OCI-M2 (cell line): Measurements from ENCODE around the gene UBE4A.

ENCODE experiments used
- DNase-seq: peaks from one replicate; lab custom pipeline; 2025; ENCODE audit not compliant: unreplicated experiment; lab: John Stamatoyannopoulos, UW

Gene UBE4A

GRCh38 chr11:118341261-118341660, 18.1 kb upstream of the UBE4A start:
- no peak for DNase-seq

DNA sequence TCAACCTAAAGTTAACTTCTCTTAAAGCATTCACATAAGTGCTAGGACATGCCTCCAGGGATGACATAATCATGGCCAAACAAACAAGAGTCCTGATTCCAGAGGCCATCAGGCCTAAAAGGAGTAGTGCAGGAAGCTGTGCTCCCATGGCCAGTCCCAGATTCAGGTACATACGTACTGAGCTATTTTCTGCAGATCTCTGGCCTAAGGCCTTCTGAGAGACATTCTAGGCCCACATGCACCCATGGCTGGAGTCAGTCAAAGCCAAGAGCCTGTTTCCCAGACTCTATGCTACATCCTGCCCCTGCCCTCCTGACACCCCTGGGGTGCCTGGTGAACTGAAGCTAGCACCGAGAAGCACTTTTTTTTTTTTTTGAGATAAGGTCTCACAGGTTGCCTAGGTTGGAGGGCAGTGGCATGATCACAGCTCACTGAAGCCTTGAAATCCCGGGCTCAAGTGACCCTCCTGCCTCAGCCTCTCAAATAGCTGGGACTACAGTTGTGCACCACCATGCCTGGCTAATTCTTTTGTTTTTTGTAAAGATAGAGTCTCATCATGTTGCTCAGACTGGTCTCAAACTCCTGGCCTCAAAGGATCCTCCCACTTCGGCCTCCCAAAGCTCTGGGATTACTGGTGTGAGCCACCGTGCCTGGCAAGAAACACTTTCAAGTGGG, 17.4 kb upstream of the UBE4A start:
- DNase-seq = no peak

DNA sequence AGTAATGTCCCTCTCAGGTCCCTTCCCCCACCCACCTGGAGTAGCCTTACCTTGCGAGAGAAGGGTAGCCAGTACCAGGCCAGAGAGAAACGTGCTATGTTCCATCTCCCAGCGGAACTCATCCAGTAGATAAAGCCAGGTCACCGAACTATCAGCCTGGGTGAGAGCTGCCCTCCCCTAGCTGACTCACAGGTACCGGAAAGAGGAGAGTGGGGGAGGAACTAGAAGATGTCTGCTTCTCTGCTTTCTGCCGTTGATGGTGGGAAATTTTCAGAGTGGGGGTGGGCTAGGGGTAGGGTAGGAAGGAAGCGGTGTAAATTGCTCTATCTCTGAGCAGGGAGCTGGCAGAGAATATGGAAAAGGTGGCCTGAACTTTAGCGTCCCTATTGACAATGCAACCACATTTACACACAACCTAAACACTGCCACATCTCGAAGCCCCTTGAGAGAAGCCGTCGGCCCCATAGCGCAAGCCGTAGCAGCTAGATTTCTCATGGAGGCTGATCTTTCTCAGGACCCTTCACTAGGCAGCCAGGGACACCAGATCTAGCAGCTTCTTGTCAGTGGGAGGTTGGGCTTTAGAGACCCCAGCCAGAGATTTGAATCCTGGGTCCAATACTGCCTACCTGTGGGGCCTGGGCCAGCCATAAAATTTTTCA, 16.8 kb upstream of the UBE4A start, which contains the start of gene CD3D:
Gene CD3D (minus strand): TSS at position 203 of the 659 bp plus-strand sequence. CDS start 98 bp downstream, at position 105.
- DNase-seq = no peak

- DNase-seq = no peak
Measured at GRCh38 chr11:118343248-118343647, 16.2 kb upstream of the UBE4A start.

GRCh38 chr11:118343981-118344515, 15.4 kb upstream of the UBE4A start, which contains the start of gene CD3G:
CD3G (plus strand) TSS chr11:118344344; CDS start chr11:118344424, 80 bp downstream.
- no peak for DNase-seq

DNA sequence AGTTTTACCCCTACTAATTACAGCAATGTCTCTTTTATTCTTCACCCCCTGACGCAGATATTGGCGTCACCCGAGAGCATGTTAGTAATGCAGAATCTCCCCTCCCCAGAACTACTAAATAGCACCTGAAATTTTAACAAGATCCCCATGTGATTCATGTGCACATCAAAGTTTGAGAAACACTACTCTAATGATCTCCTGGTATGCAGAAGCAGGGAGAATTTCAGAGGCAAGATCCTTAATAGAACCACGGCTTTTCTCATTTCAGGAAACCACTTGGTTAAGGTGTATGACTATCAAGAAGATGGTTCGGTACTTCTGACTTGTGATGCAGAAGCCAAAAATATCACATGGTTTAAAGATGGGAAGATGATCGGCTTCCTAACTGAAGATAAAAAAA, 9.9 kb upstream of the UBE4A start:
- DNase-seq = no peak

DNA sequence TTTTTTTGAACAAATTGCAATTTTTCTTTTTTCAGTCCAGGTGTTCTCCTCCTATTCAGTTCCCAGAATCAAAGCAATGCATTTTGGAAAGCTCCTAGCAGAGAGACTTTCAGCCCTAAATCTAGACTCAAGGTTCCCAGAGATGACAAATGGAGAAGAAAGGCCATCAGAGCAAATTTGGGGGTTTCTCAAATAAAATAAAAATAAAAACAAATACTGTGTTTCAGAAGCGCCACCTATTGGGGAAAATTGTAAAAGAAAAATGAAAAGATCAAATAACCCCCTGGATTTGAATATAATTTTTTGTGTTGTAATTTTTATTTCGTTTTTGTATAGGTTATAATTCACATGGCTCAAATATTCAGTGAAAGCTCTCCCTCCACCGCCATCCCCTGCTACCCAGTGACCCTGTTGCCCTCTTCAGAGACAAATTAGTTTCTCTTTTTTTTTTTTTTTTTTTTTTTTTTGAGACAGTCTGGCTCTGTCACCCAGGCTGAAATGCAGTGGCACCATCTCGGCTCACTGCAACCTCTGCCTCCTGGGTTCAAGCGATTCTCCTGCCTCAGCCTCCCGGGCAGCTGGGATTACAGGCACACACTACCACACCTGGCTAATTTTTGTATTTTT, 6.2 kb upstream of the UBE4A start:
- no peak for DNase-seq

- DNase-seq = no peak
Measured at GRCh38 chr11:118358071-118358470, 1.3 kb upstream of the UBE4A start.

DNA sequence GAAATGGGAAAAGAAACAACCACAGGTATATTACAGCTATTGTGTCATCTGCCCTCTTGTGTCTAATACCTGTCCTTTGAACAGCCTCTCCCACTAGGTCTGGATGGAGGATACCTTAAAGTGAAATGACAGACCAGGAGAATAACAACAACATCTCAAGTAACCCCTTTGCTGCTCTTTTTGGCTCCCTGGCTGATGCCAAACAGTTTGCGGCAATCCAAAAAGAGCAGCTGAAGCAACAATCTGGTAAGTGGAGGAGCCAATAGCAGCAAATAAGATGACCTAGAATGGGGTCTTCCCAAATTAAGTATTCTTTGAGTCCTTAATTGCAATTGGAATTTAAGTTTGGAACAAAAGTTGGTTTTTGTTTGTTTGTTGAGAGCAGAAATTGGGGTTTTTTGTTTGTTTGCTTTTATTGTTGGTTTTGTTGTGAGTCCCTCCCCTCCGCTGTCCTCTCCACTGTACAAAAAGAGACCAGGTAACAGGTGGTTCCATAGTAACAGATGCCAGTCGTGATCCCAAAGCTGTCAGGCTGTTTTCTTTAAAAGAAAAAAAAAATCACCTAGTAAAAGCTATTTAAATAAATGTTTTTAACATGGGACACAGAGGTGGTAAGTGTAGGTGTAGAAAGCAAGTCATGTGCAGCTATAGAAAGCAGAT, 5.7 kb downstream of the UBE4A start:
- no peak for DNase-seq

GRCh38 chr11:118366287-118366686, 6.9 kb downstream of the UBE4A start:
- no peak for DNase-seq

DNA sequence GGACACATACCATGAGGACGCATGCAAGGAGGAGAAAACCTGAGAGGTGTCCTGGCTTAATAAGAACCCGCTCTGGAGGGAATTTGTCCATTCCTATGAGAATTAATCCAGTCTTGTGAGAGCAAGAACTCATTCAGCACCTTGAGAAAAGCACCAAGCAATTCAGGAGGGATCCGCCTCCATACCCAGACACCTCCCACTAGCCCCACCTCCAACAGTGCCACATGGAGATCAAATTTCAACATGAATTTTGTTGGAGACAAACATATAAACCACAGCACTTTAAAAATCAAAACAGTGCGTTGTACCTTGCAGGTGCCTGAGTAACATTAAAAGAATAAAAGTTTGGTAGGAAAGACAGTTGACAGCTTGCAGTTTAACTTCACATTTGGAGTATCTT, 11.4 kb downstream of the UBE4A start:
- DNase-seq = no peak

DNA sequence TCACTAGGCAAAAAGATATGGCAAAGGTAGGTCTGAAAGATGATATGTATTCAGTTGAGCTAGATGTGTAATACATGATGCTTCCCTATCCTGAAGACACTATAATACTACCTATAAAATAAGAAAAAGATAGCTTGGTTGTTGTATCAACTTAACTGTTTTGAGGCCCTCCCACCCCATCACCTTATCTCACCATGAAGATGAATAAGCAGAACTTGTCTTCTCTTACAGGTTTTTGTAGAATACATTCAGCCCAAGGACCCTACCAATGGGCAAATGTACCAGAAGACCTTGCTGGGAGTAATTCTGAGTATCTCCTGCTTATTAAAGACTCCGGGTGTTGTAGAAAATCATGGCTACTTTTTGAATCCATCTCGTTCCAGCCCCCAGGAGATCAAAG, 13.9 kb downstream of the UBE4A start:
- DNase-seq = no peak

- DNase-seq = no peak
Measured at GRCh38 chr11:118373871-118374270, 14.5 kb downstream of the UBE4A start.

DNA sequence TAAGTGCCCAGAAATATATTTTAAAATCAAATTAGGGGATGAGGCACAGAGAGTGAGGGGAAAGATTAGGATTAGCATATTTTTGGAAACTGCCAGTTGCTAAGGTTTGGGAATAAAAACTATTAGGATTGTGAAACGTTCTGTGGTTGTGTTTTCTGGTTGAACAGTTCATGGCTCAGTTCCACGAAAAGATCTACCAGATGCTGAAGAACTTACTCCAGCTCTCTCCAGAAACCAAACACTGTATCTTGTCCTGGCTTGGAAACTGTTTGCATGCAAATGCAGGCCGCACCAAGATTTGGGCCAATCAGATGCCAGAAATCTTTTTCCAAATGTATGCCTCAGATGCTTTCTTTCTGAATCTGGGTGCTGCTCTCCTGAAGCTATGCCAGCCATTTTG, 15.3 kb downstream of the UBE4A start:
- no peak for DNase-seq

GRCh38 chr11:118375978-118376377, 16.6 kb downstream of the UBE4A start:
- no peak for DNase-seq

- no peak for DNase-seq
Measured at GRCh38 chr11:118379497-118379896, 20.1 kb downstream of the UBE4A start.

GRCh38 chr11:118380571-118380970, 21.2 kb downstream of the UBE4A start:
- DNase-seq = no peak

DNA sequence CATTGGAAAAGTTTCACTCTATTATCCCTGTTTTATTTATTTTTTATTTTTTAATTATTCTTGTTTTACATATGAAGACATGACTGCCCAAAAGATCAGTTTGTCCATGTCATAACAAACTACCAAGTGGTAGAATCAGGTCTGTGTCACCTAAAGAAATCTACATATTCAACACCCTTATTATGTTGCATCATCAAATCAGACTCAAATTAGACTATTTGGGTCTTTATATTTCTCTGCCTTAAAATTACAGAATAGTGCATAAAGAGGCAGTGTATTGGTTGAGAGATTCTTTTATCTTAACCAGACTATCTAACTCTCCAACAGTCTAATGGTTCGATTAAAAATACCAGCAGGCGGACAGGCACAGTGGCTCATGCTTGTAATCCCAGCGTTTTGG, 23.6 kb downstream of the UBE4A start:
- DNase-seq = no peak

DNA sequence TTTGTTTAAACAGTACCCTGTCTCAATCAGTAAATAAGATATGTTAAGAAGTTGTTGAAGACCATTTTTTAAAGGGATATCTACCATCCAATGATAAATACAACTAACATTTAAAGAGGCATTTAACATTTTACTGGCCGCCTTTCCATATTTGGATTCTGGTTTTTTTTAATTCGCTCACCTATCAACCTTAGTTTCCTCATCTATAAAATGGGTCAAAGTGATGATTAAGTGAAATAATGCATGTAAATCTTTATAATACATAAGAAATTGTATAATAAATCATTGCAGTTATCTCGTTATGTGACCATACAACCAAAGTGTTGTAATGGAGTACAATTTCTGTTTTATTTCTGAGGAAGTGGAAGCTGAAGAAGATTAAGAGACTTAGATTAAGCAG, 24.3 kb downstream of the UBE4A start:
- no peak for DNase-seq

GRCh38 chr11:118396097-118396501, 36.7 kb downstream of the UBE4A start:
- DNase-seq = no peak

- no peak for DNase-seq
Measured at GRCh38 chr11:118397448-118397847, 38.0 kb downstream of the UBE4A start.
